HL-60 (cell line): Measurements from ENCODE around the gene PRDM15.

Experiments
- DNase-seq, 2 experiments: peaks; one replicate each; pipeline ENCODE4 v3.0.0-alpha.2; 2010 to 2020; ENCODE audit warnings: low read depth in 1 of 2, low spot score in 1 of 2
- H3K27ac ChIP-seq: fragments of 250-450 bp; sonication (Bioruptor Pico); replicated peaks from 2 replicates; pipeline ENCODE4 v1.5.1; 2020; ENCODE audit warnings: mild to moderate bottlenecking, moderate library complexity
- H3K27me3 ChIP-seq: fragments of 250-450 bp; sonication (Bioruptor Pico); 2 replicates; pipeline ENCODE4 v1.5.1; 2021; ENCODE audit warnings: mild to moderate bottlenecking, moderate library complexity; ENCODE audit not compliant: insufficient read depth, poor library complexity, severe bottlenecking
- H3K4me3 ChIP-seq: replicated peaks from 2 replicates; pipeline ENCODE4 v1.5.1; 2011; ENCODE audit warnings: mild to moderate bottlenecking, control low read depth, low read length; ENCODE audit not compliant: insufficient read depth
- CTCF ChIP-seq: IDR thresholded peaks from one replicate; pipeline ENCODE4 v1.5.1; 2011; ENCODE audit warnings: low read length, control low read depth, inconsistent platforms; ENCODE audit not compliant: insufficient read depth
- GABPA ChIP-seq: IDR thresholded peaks from 2 replicates; pipeline ENCODE4 v1.6.1; 2012; ENCODE audit warnings: low read depth
- POLR2AphosphoS5 ChIP-seq: IDR thresholded peaks from 2 replicates; pipeline ENCODE4 v1.6.1; 2012; ENCODE audit warnings: low read depth
- REST ChIP-seq: IDR thresholded peaks from 2 replicates; pipeline ENCODE4 v1.6.1; 2012; ENCODE audit warnings: low read depth; ENCODE audit not compliant: insufficient replicate concordance
- SPI1 ChIP-seq: IDR thresholded peaks from 2 replicates; pipeline ENCODE4 v1.6.1; 2012; ENCODE audit warnings: low read depth, mild to moderate bottlenecking, borderline replicate concordance

PRDM15 gene

GRCh38 chr21:41914965-41915364 is 35.8 kb upstream of the PRDM15 start:
- Histone ChIP-seq H3K27ac (no peak overlapping the region), H3K27me3 (no peaks in the 10 kb centered on the region), H3K4me3 (no peak overlapping the region)
- no peak for DNase-seq
- TF ChIP-seq SPI1 (no peak), REST (no peak)

- Histone ChIP-seq H3K27ac (no peak overlapping the region), H3K27me3 (no peaks in the 10 kb centered on the region), H3K4me3 (no peak overlapping the region)
- no peak for DNase-seq
- TF ChIP-seq POLR2AphosphoS5: no peak
These were observed 35.2 kb upstream of the PRDM15 start for GRCh38 chr21:41914358-41914757.

GRCh38 chr21:41913230-41913629 is 34.1 kb upstream of the PRDM15 start:
- Histone ChIP-seq H3K27me3 (no peaks in the 10 kb centered on the region), H3K4me3 (no peak overlapping the region), H3K27ac (no peak overlapping the region)
- no peak for TF ChIP-seq POLR2AphosphoS5
- DNase-seq: no peak

GRCh38 chr21:41908829-41909228 is 29.7 kb upstream of the PRDM15 start:
- no peak overlapping the region for H3K27ac ChIP-seq
- TF ChIP-seq SPI1 (no peak), REST (no peak), POLR2AphosphoS5 (no peak)
- no peak overlapping the region for H3K4me3 ChIP-seq

GRCh38 chr21:41907496-41908258 is 28.5 kb upstream of the PRDM15 start:
- DNase-seq: no peak
- H3K27me3 ChIP-seq: no peaks in the 10 kb centered on the region
- TF ChIP-seq CTCF (no peak), REST (no peak), GABPA (no peak), POLR2AphosphoS5 (no peak), SPI1 (no peak)

More at GRCh38 chr21:41908829-41909228, 29.7 kb upstream of the PRDM15 start:
- DNase-seq: no peak
- H3K27me3 ChIP-seq: no peaks in the 10 kb centered on the region

More at GRCh38 chr21:41907496-41908258, 28.5 kb upstream of the PRDM15 start:
- Histone ChIP-seq H3K27ac (no peak overlapping the region), H3K4me3 (no peak overlapping the region)
